Measurements from ENCODE around the gene NAA10.
"Not testable (repeated sequence)": the region's sequence is repeated elsewhere in the genome, so short reads cannot be mapped to it uniquely, and the experiment has no call there.

The NAA10 gene

GRCh38 chrX:153934762-153935325 is at the start of gene NAA10:
Gene NAA10 (minus strand): TSS chrX:153935037. CDS start chrX:153934904, 133 bp downstream.
- DNase-seq = peak; percentile 79

- DNase-seq = no peak
Observed at GRCh38 chrX:153983321-153983801, 48.5 kb upstream of the NAA10 start.

- no peak for DNase-seq
Observed at GRCh38 chrX:153981771-153982533, 47.1 kb upstream of the NAA10 start.

GRCh38 chrX:153981231-153981630 is 46.4 kb upstream of the NAA10 start:
- DNase-seq = no peak

GRCh38 chrX:153980394-153980793 is 45.6 kb upstream of the NAA10 start:
- DNase-seq = not testable (repeated sequence)

GRCh38 chrX:153974726-153975286 is 40.0 kb upstream of the NAA10 start:
- DNase-seq = no peak

- peak; percentile 16 for DNase-seq
Observed at GRCh38 chrX:153974003-153974725, 39.3 kb upstream of the NAA10 start.

GRCh38 chrX:153973127-153974002 is 38.5 kb upstream of the NAA10 start:
- DNase-seq = peak; percentile 16

- peak; percentile 89 for DNase-seq
Observed at GRCh38 chrX:153972368-153973126, 37.7 kb upstream of the NAA10 start, which contains the start of gene TMEM187. Gene TMEM187 (plus strand): TSS chrX:153972754. CDS start chrX:153982063, 9,309 bp downstream.

GRCh38 chrX:153971450-153972367 is 36.9 kb upstream of the NAA10 start, which contains the start of gene HCFC1:
Gene HCFC1 (minus strand): TSS chrX:153971818. CDS start chrX:153970840, 978 bp downstream.
- DNase-seq = peak; percentile 95

GRCh38 chrX:153971124-153971449 is 36.2 kb upstream of the NAA10 start:
- peak; percentile 91 for DNase-seq

- DNase-seq = peak; percentile 81
Observed at GRCh38 chrX:153970357-153971123, 35.7 kb upstream of the NAA10 start.

GRCh38 chrX:153969904-153970356 is 35.1 kb upstream of the NAA10 start:
- no peak for DNase-seq

- peak; percentile 26 for DNase-seq
Observed at GRCh38 chrX:153969125-153969903, 34.5 kb upstream of the NAA10 start.

- DNase-seq = peak; percentile 45
Observed at GRCh38 chrX:153968754-153969124, 33.9 kb upstream of the NAA10 start.

GRCh38 chrX:153968255-153968654 is 33.4 kb upstream of the NAA10 start:
- DNase-seq = peak; percentile 11

- peak; percentile 22 for DNase-seq
Observed at GRCh38 chrX:153967536-153968224, 32.8 kb upstream of the NAA10 start.
